Glutamatergic neuron (in vitro differentiated cells): ENCODE data around the gene SMAD6. TPM values are rescaled to one million over a fixed set of nuclear protein-coding genes. Genes with fewer than 3 reads are reported as not detected.
"Not testable (repeated sequence)": the region's sequence is repeated elsewhere in the genome, so short reads cannot be mapped to it uniquely, and the experiment has no call there.

Experiments used
- DNase-seq: peaks from one replicate; pipeline ENCODE4 v3.0.0; 2022
- H3K27ac Mint-ChIP-seq: one replicate; pipeline ENCODE4 v1.8.0; 2020; ENCODE audit warnings: mild to moderate bottlenecking, mixed read lengths, inconsistent platforms; ENCODE audit not compliant: unreplicated experiment
- H3K27me3 Mint-ChIP-seq: one replicate; pipeline ENCODE4 v1.8.0; 2020; ENCODE audit warnings: mild to moderate bottlenecking, moderate library complexity, mixed read lengths, inconsistent platforms; ENCODE audit not compliant: unreplicated experiment
- H3K36me3 Mint-ChIP-seq: one replicate; pipeline ENCODE4 v1.8.0; 2020; ENCODE audit warnings: mild to moderate bottlenecking, mixed read lengths, inconsistent platforms; ENCODE audit not compliant: unreplicated experiment
- H3K4me1 Mint-ChIP-seq: one replicate; pipeline ENCODE4 v1.8.0; 2020; ENCODE audit warnings: mild to moderate bottlenecking, low read depth, mixed read lengths, inconsistent platforms; ENCODE audit not compliant: unreplicated experiment
- H3K4me3 Mint-ChIP-seq: one replicate; pipeline ENCODE4 v1.8.0; 2020; ENCODE audit warnings: mild to moderate bottlenecking, mixed read lengths, inconsistent platforms; ENCODE audit not compliant: unreplicated experiment
- H3K9me3 Mint-ChIP-seq: one replicate; pipeline ENCODE4 v1.8.0; 2020; ENCODE audit warnings: mild to moderate bottlenecking, moderate library complexity, mixed read lengths, inconsistent platforms; ENCODE audit not compliant: unreplicated experiment
- CTCF ChIP-seq: fragments of 200-600 bp; sonication (generic); IDR thresholded peaks from one replicate; pipeline ENCODE4 v1.5.0; 2021; ENCODE audit not compliant: partially characterized antibody, unreplicated experiment
- total RNA-seq: library from RNA; stranded (reverse); fragmentation: NEBNext Ultra II Directional; extraction: Animal tissue kit (Norgen Biotek cat#: 25700); gene quantifications from one replicate; pipeline ENCODE4 v1.2.1, GENCODE V29; 2021; ENCODE audit not compliant: unreplicated experiment

Gene SMAD6
- total RNA-seq, 1 donor from 2014 or later, result 0.83 TPM

GRCh38 chr15:66681395-66681794, 20.6 kb upstream of the SMAD6 start:
- no peak for DNase-seq
- Mint-ChIP-seq H3K27ac (no peak overlapping the region), H3K27me3 (peaks cover 8% of the 10 kb centered on the region), H3K36me3 (peaks cover 16% of the 10 kb centered on the region), H3K4me1 (peaks cover 9% of the 10 kb centered on the region), H3K4me3 (no peak overlapping the region), H3K9me3 (peaks cover 7% of the 10 kb centered on the region)
- TF ChIP-seq CTCF, result no peak

GRCh38 chr15:66682246-66682645, 19.8 kb upstream of the SMAD6 start:
- H3K27ac Mint-ChIP-seq, result no peak overlapping the region
- peaks cover 7% of the 10 kb centered on the region for H3K9me3 Mint-ChIP-seq
- no peak for DNase-seq
- H3K4me1 Mint-ChIP-seq, result peaks cover 9% of the 10 kb centered on the region
- H3K4me3 Mint-ChIP-seq, result no peak overlapping the region
- H3K27me3 Mint-ChIP-seq, result peaks cover 8% of the 10 kb centered on the region
- H3K36me3 Mint-ChIP-seq, result peaks cover 16% of the 10 kb centered on the region
- no peak for TF ChIP-seq CTCF

- Mint-ChIP-seq H3K27ac (no peak overlapping the region), H3K27me3 (peaks cover 3% of the 10 kb centered on the region), H3K4me1 (peaks cover 9% of the 10 kb centered on the region), H3K36me3 (peaks cover 16% of the 10 kb centered on the region), H3K9me3 (peaks cover 7% of the 10 kb centered on the region), H3K4me3 (no peak overlapping the region)
- no peak for TF ChIP-seq CTCF
- no peak for DNase-seq
Observed at GRCh38 chr15:66682865-66683264, 19.2 kb upstream of the SMAD6 start.

- Mint-ChIP-seq H3K9me3 (peaks cover 7% of the 10 kb centered on the region), H3K36me3 (peaks cover 16% of the 10 kb centered on the region), H3K4me1 (peaks cover 7% of the 10 kb centered on the region), H3K4me3 (no peak overlapping the region), H3K27me3 (peaks cover 3% of the 10 kb centered on the region), H3K27ac (no peak overlapping the region)
- no peak for DNase-seq
- no peak for TF ChIP-seq CTCF
Observed at GRCh38 chr15:66684136-66684681, 17.8 kb upstream of the SMAD6 start.

- Mint-ChIP-seq H3K9me3 (peaks cover 7% of the 10 kb centered on the region), H3K4me3 (no peak overlapping the region), H3K27ac (no peak overlapping the region), H3K36me3 (peaks cover 14% of the 10 kb centered on the region), H3K4me1 (no peaks in the 10 kb centered on the region), H3K27me3 (peaks cover 3% of the 10 kb centered on the region)
- DNase-seq, result no peak
- TF ChIP-seq CTCF, result peak; percentile 31
Observed at GRCh38 chr15:66685638-66686150, 16.3 kb upstream of the SMAD6 start.

GRCh38 chr15:66690912-66691311, 11.1 kb upstream of the SMAD6 start:
- not testable (repeated sequence) for H3K9me3 Mint-ChIP-seq, H3K4me1 Mint-ChIP-seq, H3K27me3 Mint-ChIP-seq, H3K4me3 Mint-ChIP-seq, H3K27ac Mint-ChIP-seq, DNase-seq, H3K36me3 Mint-ChIP-seq
